IMR-90 (cell line): ENCODE results near the gene CRTAP. TPM values are rescaled to one million over a fixed set of nuclear protein-coding genes. Genes with fewer than 3 reads are reported as not detected.

Source experiments
- ATAC-seq: fragments of 200-7000 bp; cut with Tn5 transposase; 2 replicates; pipeline ENCODE4 v1.9.1; 2020; ENCODE audit warnings: low read depth, mild to moderate bottlenecking, moderate library complexity
- BruUV-seq: library from RNA; stranded (reverse); fragments of 400-500 nt; replicated peaks from 2 replicates; lab custom pipeline; 2021; lab: Mats Ljungman, UMichigan
- CTCF ChIA-PET: fragments of 300-600 bp; formaldehyde crosslinking; extraction: SDS; loops from one replicate; lab custom pipeline; 2021; ENCODE audit warnings: antibody characterized with exemption; lab: Yijun Ruan, JAX
- POLR2A ChIA-PET: fragments of 300-600 bp; sonication (Branson Sonifier 250); formaldehyde crosslinking; loops from one replicate; lab custom pipeline; 2022; ENCODE audit warnings: antibody characterized with exemption; ENCODE audit not compliant: unreplicated experiment; lab: Charles Lee
- DNase-seq: peaks from one replicate; pipeline ENCODE4 v3.0.0; 2013
- H2AFZ ChIP-seq: replicated peaks from 2 replicates; pipeline ENCODE3; 2013; ENCODE audit warnings: low read length, mild to moderate bottlenecking; ENCODE audit not compliant: poor library complexity
- H2AK5ac ChIP-seq: 2 replicates; pipeline ENCODE4 v1.6.1; 2013; ENCODE audit warnings: low read depth, low read length, inconsistent platforms
- H2AK9ac ChIP-seq: replicated peaks from 2 replicates; pipeline ENCODE3; 2013; ENCODE audit warnings: mild to moderate bottlenecking, low read depth, low read length, moderate library complexity; ENCODE audit not compliant: poor library complexity
- H2BK120ac ChIP-seq: 2 replicates; pipeline ENCODE4 v1.6.1; 2013; ENCODE audit warnings: low read depth, low read length, inconsistent platforms
- H2BK15ac ChIP-seq: 3 replicates; pipeline ENCODE4 v1.6.1; 2013; ENCODE audit warnings: low read depth, low read length, inconsistent platforms
- H2BK20ac ChIP-seq: 2 replicates; pipeline ENCODE4 v1.6.1; 2013; ENCODE audit warnings: low read depth, mild to moderate bottlenecking, inconsistent platforms, low read length, moderate library complexity
- H2BK5ac ChIP-seq: 2 replicates; pipeline ENCODE4 v1.6.1; 2013; ENCODE audit warnings: mild to moderate bottlenecking, low read depth, low read length, inconsistent platforms; ENCODE audit not compliant: poor library complexity, severe bottlenecking
- H3K14ac ChIP-seq: replicated peaks from 2 replicates; pipeline ENCODE4 v1.6.1; 2013; ENCODE audit warnings: low read depth, low read length, inconsistent platforms
- H3K18ac ChIP-seq: 2 replicates; pipeline ENCODE4 v1.6.1; 2013; ENCODE audit warnings: low read depth, low read length, control low read depth
- H3K23ac ChIP-seq: 2 replicates; pipeline ENCODE4 v1.6.1; 2013; ENCODE audit warnings: low read depth, low read length, inconsistent platforms
- H3K27ac ChIP-seq: 2 replicates; pipeline ENCODE4 v1.5.1; 2013; ENCODE audit warnings: mild to moderate bottlenecking, control low read depth, low read length; ENCODE audit not compliant: insufficient read depth
- H3K27me3 ChIP-seq: 2 replicates; pipeline ENCODE4 v1.6.1; 2013; ENCODE audit warnings: low read length; ENCODE audit not compliant: control insufficient read depth, insufficient read depth
- H3K36me3 ChIP-seq: 2 replicates; pipeline ENCODE4 v1.6.1; 2013; ENCODE audit warnings: low read length, mixed read lengths; ENCODE audit not compliant: control insufficient read depth, insufficient read depth
- H3K4ac ChIP-seq: 2 replicates; pipeline ENCODE4 v1.6.1; 2013; ENCODE audit warnings: low read depth, low read length, inconsistent platforms
- H3K4me1 ChIP-seq: 2 replicates; pipeline ENCODE4 v1.6.1; 2013; ENCODE audit warnings: low read length, mixed read lengths; ENCODE audit not compliant: control insufficient read depth, insufficient read depth
- H3K4me2 ChIP-seq: 2 replicates; pipeline ENCODE4 v1.6.1; 2013; ENCODE audit warnings: low read depth, mild to moderate bottlenecking, control low read depth, low read length, moderate library complexity
- H3K4me3 ChIP-seq: 2 replicates; pipeline ENCODE4 v1.5.1; 2013; ENCODE audit warnings: low read depth, mild to moderate bottlenecking, control low read depth, low read length, moderate library complexity; ENCODE audit not compliant: insufficient read depth
- H3K56ac ChIP-seq: 2 replicates; pipeline ENCODE4 v1.6.1; 2013; ENCODE audit warnings: low read length, inconsistent platforms; ENCODE audit not compliant: insufficient read depth; ENCODE audit errors: extremely low read depth
- H3K79me1 ChIP-seq, 2 experiments: 2 replicates each; pipeline ENCODE4 v1.6.1; 2013; ENCODE audit warnings: low read length in 2 of 2, inconsistent platforms in 1 of 2, low read depth in 1 of 2
- H3K9ac ChIP-seq: 2 replicates; pipeline ENCODE4 v1.6.1; 2013; ENCODE audit warnings: low read depth, low read length, control low read depth
- H3K9me1 ChIP-seq: 2 replicates; pipeline ENCODE4 v1.6.1; 2013; ENCODE audit warnings: low read length, inconsistent platforms; ENCODE audit not compliant: insufficient read depth
- H3K9me3 ChIP-seq: 2 replicates; pipeline ENCODE4 v1.6.1; 2013; ENCODE audit warnings: low read length; ENCODE audit not compliant: control insufficient read depth, insufficient read depth
- H4K20me1 ChIP-seq: 2 replicates; pipeline ENCODE4 v1.6.1; 2013; ENCODE audit warnings: low read length, inconsistent platforms; ENCODE audit not compliant: insufficient read depth
- H4K5ac ChIP-seq: 2 replicates; pipeline ENCODE4 v1.6.1; 2013; ENCODE audit warnings: mild to moderate bottlenecking, low read depth, low read length, control low read depth
- H4K8ac ChIP-seq, 2 experiments: 2 replicates each; pipeline ENCODE4 v1.6.1; 2013; ENCODE audit warnings: low read depth in 2 of 2, low read length in 2 of 2, control low read depth in 1 of 2, inconsistent platforms in 1 of 2
- H4K91ac ChIP-seq: 2 replicates; pipeline ENCODE4 v1.6.1; 2013; ENCODE audit warnings: low read depth, low read length, inconsistent platforms; ENCODE audit not compliant: insufficient read depth
- MAFK ChIP-seq: IDR thresholded peaks from 2 replicates; pipeline ENCODE4 v1.6.1; 2012; ENCODE audit warnings: low read depth, low read length, improper control_type of control experiment
- NFE2L2 ChIP-seq: fragments of 150-350 bp; IDR thresholded peaks from 2 replicates; pipeline ENCODE4 v1.6.1; 2016; ENCODE audit warnings: low read depth, mild to moderate bottlenecking, low read length
- POLR2A ChIP-seq: IDR thresholded peaks from 2 replicates; pipeline ENCODE4 v1.6.1; 2012; ENCODE audit warnings: mild to moderate bottlenecking, low read depth, low read length
- SMC3 ChIP-seq: fragments of 150-350 bp; IDR thresholded peaks from 2 replicates; pipeline ENCODE4 v1.6.1; 2016; ENCODE audit warnings: low read depth, mild to moderate bottlenecking, antibody characterized with exemption, low read length, moderate library complexity
- WGBS, 2 experiments: methylation state at CpG; one replicate each; pipeline versions ENCODE4 v1.1.5 to v1.1.7; 2013; ENCODE audit warnings: missing lambda C conversion rate in 2 of 2; ENCODE audit not compliant: insufficient read length in 1 of 2; ENCODE audit errors: extremely low coverage in 2 of 2; 5-methylcytosine and 5-hydroxymethylcytosine counted together
- dilution Hi-C: fragments of 300-500 bp; cut with HindIII; formaldehyde crosslinking; loops from one replicate; pipeline ENCODE4 v1.14.3; 2018; ENCODE audit warnings: low sequenced_read_pairs; ENCODE audit not compliant: unreplicated experiment
- in situ Hi-C: fragments of 300-500 bp; cut with MboI; formaldehyde crosslinking; loops from 3 replicates; pipeline ENCODE4 v1.14.3; 2019; ENCODE audit warnings: low sequenced_read_pairs, inconsistent platforms, mixed read lengths
- intact Hi-C: fragments of 100-400 bp; cut with micrococcal nuclease; formaldehyde crosslinking; loops from 2 replicates; pipeline ENCODE4 v1.10.0; 2022
- polyA plus RNA-seq, 3 experiments: library from polyadenylated mRNA; depleted of rRNA; stranded (reverse); fragments of >200 nt; gene quantifications; 2 replicates each; pipeline ENCODE4 v1.2.3, GENCODE V29; 2012; ENCODE audit warnings: low replicate concordance in 1 of 3
- total RNA-seq: library from RNA; depleted of rRNA; stranded (reverse); fragments of >200 nt; gene quantifications from 2 replicates; pipeline ENCODE4 v1.2.3, GENCODE V29; 2012

Gene CRTAP
- total and polyA plus RNA-seq, 2 of the 4 experiments (the other 2 are of a cell fraction) = 108 to 205 TPM

DNA sequence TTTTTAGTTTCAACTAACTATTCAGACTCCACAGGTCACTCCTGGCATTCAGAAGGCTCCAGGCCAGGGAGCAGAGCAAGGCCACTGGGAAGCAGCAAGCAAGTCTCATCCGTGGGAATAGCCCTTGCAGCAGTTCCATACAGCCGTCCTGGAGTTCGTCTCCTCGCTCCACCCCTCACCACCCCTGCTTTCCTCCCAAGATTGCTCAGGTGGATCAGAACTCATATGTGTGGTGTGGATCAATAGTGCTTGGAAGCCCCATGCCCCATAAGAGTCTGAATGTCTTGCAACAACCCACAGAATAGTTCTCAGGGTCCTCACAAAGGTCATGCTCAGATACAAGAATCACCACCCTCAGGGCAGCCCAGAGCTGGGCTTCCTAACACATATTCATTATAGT, 60.3 kb downstream of the CRTAP start:
- H3K56ac ChIP-seq = no peak overlapping the region
- no peak for ATAC-seq
- no peak overlapping the region for H2AFZ ChIP-seq
- no peaks in the 10 kb centered on the region for H3K27me3 ChIP-seq
- no peaks in the 10 kb centered on the region for H3K79me1 ChIP-seq
- H3K9ac ChIP-seq = no peak overlapping the region
- H4K5ac ChIP-seq = no peak overlapping the region
- no peak overlapping the region for H3K4me3 ChIP-seq
- H4K20me1 ChIP-seq = no peaks in the 10 kb centered on the region
- no peak overlapping the region for H2AK9ac ChIP-seq
- H2BK120ac ChIP-seq = no peak overlapping the region
- H3K14ac ChIP-seq = no peak overlapping the region
- no peak overlapping the region for H3K4ac ChIP-seq
- H3K36me3 ChIP-seq = no peaks in the 10 kb centered on the region
- H3K27ac ChIP-seq = no peak overlapping the region
- H2BK5ac ChIP-seq = no peak overlapping the region
- no peak overlapping the region for H2BK20ac ChIP-seq
- intact Hi-C loops = no loop called here
- no peaks in the 10 kb centered on the region for H3K4me1 ChIP-seq
- H3K18ac ChIP-seq = no peak overlapping the region
- no peak overlapping the region for H2BK15ac ChIP-seq
- peaks cover 5% of the 10 kb centered on the region for H3K9me1 ChIP-seq
- POLR2A ChIA-PET = no interaction called here
- H4K91ac ChIP-seq = no peak overlapping the region
- no peak overlapping the region for H3K4me2 ChIP-seq
- H4K8ac ChIP-seq = no peak overlapping the region
- CTCF ChIA-PET = no interaction called here
- no peaks in the 10 kb centered on the region for H3K9me3 ChIP-seq
- TF ChIP-seq MAFK (no peak), POLR2A (no peak), NFE2L2 (no peak), SMC3 (no peak)
- DNase-seq = no peak
- BruUV-seq = no TSS peak
- WGBS, 2 experiments = no CpG with 5 or more reads among the region's 4 CpGs
- no peak overlapping the region for H2AK5ac ChIP-seq
- in situ Hi-C loops = no loop called here
- H3K23ac ChIP-seq = no peak overlapping the region
- dilution Hi-C loops = no loop called here
